Measurements from ENCODE around the gene HDAC9. TPM values are rescaled to one million over a fixed set of nuclear protein-coding genes. Genes with fewer than 3 reads are reported as not detected.
A peak's percentile ranks its signal among the peaks of the same experiment; 100 is the strongest.

Gene HDAC9
- total RNA-seq, 2 donors from 2014 or later: 8.3 to 31.9 TPM

DNA sequence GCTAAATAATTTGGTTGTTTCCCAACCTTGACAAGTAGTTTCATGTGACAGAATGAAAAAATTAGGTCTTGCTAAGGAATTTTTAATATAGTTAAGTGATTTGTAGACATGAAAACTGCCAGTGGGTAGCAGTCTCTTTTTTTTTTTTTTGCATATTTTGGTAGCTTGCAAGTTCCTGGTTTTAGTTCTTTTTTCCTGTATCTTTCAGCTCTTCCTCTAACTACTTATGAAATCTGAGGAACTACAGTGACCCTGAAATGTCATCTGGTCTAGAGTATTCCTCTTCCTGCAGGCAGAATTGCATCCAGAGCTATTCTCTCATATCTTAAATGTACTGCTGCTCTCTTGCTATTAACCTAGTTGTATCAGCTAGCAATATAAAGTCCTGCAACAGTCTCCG lies 160.4 kb downstream of the HDAC9 start:
- TF ChIP-seq POLR2A (IDR thresholded peaks at IDR 0.05): no peak
- no peak for TF ChIP-seq POLR2AphosphoS5 (IDR thresholded peaks at IDR 0.05)
- DNase-seq (ENCODE audit: low spot score): no peak
- Histone ChIP-seq H3K36me3 (no peaks in the 10 kb centered on the region), H3K9me3 (no peaks in the 10 kb centered on the region), H3K4me3 (no peak overlapping the region), H3K4me1 (replicated peaks) (no peaks in the 10 kb centered on the region), H3K27ac (no peak overlapping the region), H3K27me3 (replicated peaks; ENCODE audit: insufficient read depth) (no peaks in the 10 kb centered on the region)
- WGBS: 93% methylated on average over 1 of the region's 1 CpG
- intact Hi-C loops (cut with DNase I): no loop called here

GRCh38 chr7:18656362-18656761 lies 160.8 kb downstream of the HDAC9 start:
- DNase-seq (ENCODE audit: low spot score): no peak
- Histone ChIP-seq H3K27ac (no peak overlapping the region), H3K36me3 (no peaks in the 10 kb centered on the region), H3K27me3 (replicated peaks; ENCODE audit: insufficient read depth) (no peaks in the 10 kb centered on the region), H3K4me1 (replicated peaks) (no peaks in the 10 kb centered on the region), H3K9me3 (no peaks in the 10 kb centered on the region), H3K4me3 (no peak overlapping the region)
- intact Hi-C loops (cut with DNase I): no loop called here
- TF ChIP-seq POLR2AphosphoS5 (IDR thresholded peaks at IDR 0.05) (no peak), POLR2A (IDR thresholded peaks at IDR 0.05) (no peak)

- Histone ChIP-seq H3K36me3 (no peaks in the 10 kb centered on the region), H3K27ac (no peak overlapping the region), H3K4me1 (replicated peaks) (no peaks in the 10 kb centered on the region), H3K4me3 (no peak overlapping the region), H3K9me3 (no peaks in the 10 kb centered on the region), H3K27me3 (replicated peaks; ENCODE audit: insufficient read depth) (no peaks in the 10 kb centered on the region)
- 72% methylated on average over 5 of the region's 5 CpGs for WGBS
- TF ChIP-seq POLR2AphosphoS5 (IDR thresholded peaks at IDR 0.05) (no peak), CTCF (IDR thresholded peaks at IDR 0.05) (no peak), POLR2A (IDR thresholded peaks at IDR 0.05) (no peak)
- intact Hi-C loops (cut with DNase I): no loop called here
- no peak for DNase-seq (ENCODE audit: low spot score)
Measured at GRCh38 chr7:18659746-18660145, 164.2 kb downstream of the HDAC9 start.

GRCh38 chr7:18663321-18663720 lies 167.8 kb downstream of the HDAC9 start:
- Histone ChIP-seq H3K27ac (no peak overlapping the region), H3K4me3 (no peak overlapping the region), H3K27me3 (replicated peaks; ENCODE audit: insufficient read depth) (no peaks in the 10 kb centered on the region), H3K4me1 (replicated peaks) (no peaks in the 10 kb centered on the region), H3K9me3 (no peaks in the 10 kb centered on the region), H3K36me3 (no peaks in the 10 kb centered on the region)
- 93% methylated on average over 7 of the region's 7 CpGs for WGBS
- intact Hi-C loops (cut with DNase I): no loop called here
- no peak for DNase-seq (ENCODE audit: low spot score)
- TF ChIP-seq POLR2AphosphoS5 (IDR thresholded peaks at IDR 0.05) (no peak), CTCF (IDR thresholded peaks at IDR 0.05) (no peak), POLR2A (IDR thresholded peaks at IDR 0.05) (no peak)

DNA sequence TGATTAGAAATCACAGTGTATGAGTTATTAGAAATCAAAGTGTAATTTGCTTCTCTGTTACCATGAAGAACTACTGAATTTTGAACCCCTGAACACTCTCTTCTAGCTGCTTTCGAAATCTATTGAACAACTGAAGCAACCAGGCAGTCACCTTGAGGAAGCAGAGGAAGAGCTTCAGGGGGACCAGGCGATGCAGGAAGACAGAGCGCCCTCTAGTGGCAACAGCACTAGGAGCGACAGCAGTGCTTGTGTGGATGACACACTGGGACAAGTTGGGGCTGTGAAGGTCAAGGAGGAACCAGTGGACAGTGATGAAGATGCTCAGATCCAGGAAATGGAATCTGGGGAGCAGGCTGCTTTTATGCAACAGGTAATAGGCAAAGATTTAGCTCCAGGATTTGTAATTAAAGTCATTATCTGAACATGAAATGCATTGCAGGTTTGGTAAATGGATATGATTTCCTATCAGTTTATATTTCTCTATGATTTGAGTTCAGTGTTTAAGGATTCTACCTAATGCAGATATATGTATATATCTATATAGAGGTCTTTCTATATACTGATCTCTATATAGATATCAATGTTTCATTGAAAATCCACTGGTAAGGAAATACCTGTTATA lies 170.7 kb downstream of the HDAC9 start:
- intact Hi-C loops (cut with DNase I): loop anchor here (5.0 kb wide), 1 partner anchor 314 kb away; no protein-coding TSS in a partner anchor
- WGBS: 58% methylated on average over 4 of the region's 4 CpGs

More for the DNA sequence above, 170.7 kb downstream of the HDAC9 start:
- DNase-seq (ENCODE audit: low spot score): peak; percentile 20
- no peaks in the 10 kb centered on the region for H3K4me1 ChIP-seq (replicated peaks)
- no peaks in the 10 kb centered on the region for H3K36me3 ChIP-seq
- H3K4me3 ChIP-seq: no peak overlapping the region
- H3K27ac ChIP-seq: no peak overlapping the region
- H3K9me3 ChIP-seq: no peaks in the 10 kb centered on the region
- TF ChIP-seq POLR2A (IDR thresholded peaks at IDR 0.05): no peak
- TF ChIP-seq CTCF (IDR thresholded peaks at IDR 0.05): peak; percentile 31 to 60 (median 46)
- no peaks in the 10 kb centered on the region for H3K27me3 ChIP-seq (replicated peaks; ENCODE audit: insufficient read depth)

Measured in prostate gland (tissue), 2 donors.